GM23248 (cell line): ENCODE results near the gene NMRK1. TPM values are rescaled to one million over a fixed set of nuclear protein-coding genes. Genes with fewer than 3 reads are reported as not detected.

Experiments used
- DNase-seq: peaks from one replicate; pipeline ENCODE4 v3.0.0-alpha.2; 2015
- H2AFZ ChIP-seq: fragments of 200-600 bp; sonication (generic); 2 replicates; pipeline ENCODE4 v1.6.1; 2016; ENCODE audit warnings: antibody characterized with exemption
- H3F3A ChIP-seq: fragments of 200-600 bp; sonication (generic); 2 replicates; pipeline ENCODE4 v1.6.1; 2016; ENCODE audit warnings: mild to moderate bottlenecking, antibody characterized with exemption, mixed run types; ENCODE audit not compliant: insufficient read depth
- H3K27ac ChIP-seq: fragments of 200-600 bp; sonication (generic); 2 replicates; pipeline ENCODE4 v1.5.1; 2016; ENCODE audit warnings: mild to moderate bottlenecking
- H3K27me3 ChIP-seq: fragments of 200-600 bp; sonication (generic); replicated peaks from 2 replicates; pipeline ENCODE4 v1.6.1; 2016; ENCODE audit warnings: mild to moderate bottlenecking; ENCODE audit not compliant: insufficient read depth
- H3K36me3 ChIP-seq: fragments of 200-600 bp; sonication (generic); 2 replicates; pipeline ENCODE4 v1.6.1; 2016; ENCODE audit warnings: low read depth, mild to moderate bottlenecking
- H3K4me1 ChIP-seq: fragments of 200-600 bp; sonication (generic); 2 replicates; pipeline ENCODE4 v1.6.1; 2016; ENCODE audit warnings: mild to moderate bottlenecking; ENCODE audit not compliant: insufficient read depth
- H3K4me2 ChIP-seq: fragments of 200-600 bp; sonication (generic); one replicate; pipeline ENCODE4 v1.6.1; 2016; ENCODE audit warnings: mild to moderate bottlenecking; ENCODE audit not compliant: unreplicated experiment
- H3K4me3 ChIP-seq: fragments of 200-600 bp; sonication (generic); 2 replicates; pipeline ENCODE4 v1.5.1; 2016; ENCODE audit warnings: mild to moderate bottlenecking
- H3K79me2 ChIP-seq: fragments of 200-600 bp; sonication (generic); 2 replicates; pipeline ENCODE4 v1.6.1; 2016; ENCODE audit warnings: mild to moderate bottlenecking; ENCODE audit not compliant: insufficient read depth
- H3K9ac ChIP-seq: fragments of 200-600 bp; sonication (generic); 2 replicates; pipeline ENCODE4 v1.6.1; 2016; ENCODE audit warnings: mild to moderate bottlenecking
- H3K9me2 ChIP-seq: fragments of 200-600 bp; sonication (generic); 2 replicates; pipeline ENCODE4 v1.6.1; 2016; ENCODE audit warnings: mixed run types, mild to moderate bottlenecking, moderate library complexity; ENCODE audit not compliant: insufficient read depth
- H3K9me3 ChIP-seq: fragments of 200-600 bp; sonication (generic); one replicate; pipeline ENCODE4 v1.6.1; 2017; ENCODE audit warnings: low read depth
- H4K20me1 ChIP-seq: fragments of 200-600 bp; sonication (generic); 2 replicates; pipeline ENCODE4 v1.6.0; 2016; ENCODE audit not compliant: insufficient read depth
- EZH2 ChIP-seq: fragments of 200-600 bp; sonication (generic); IDR thresholded peaks from 2 replicates; pipeline ENCODE4 v1.6.1; 2018; ENCODE audit warnings: antibody characterized with exemption, mild to moderate bottlenecking; ENCODE audit not compliant: insufficient read depth, poor library complexity, severe bottlenecking
- EZH2phosphoT487 ChIP-seq: fragments of 200-600 bp; sonication (generic); IDR thresholded peaks from 2 replicates; pipeline ENCODE4 v1.6.1; 2018; ENCODE audit warnings: antibody characterized with exemption, moderate library complexity, mild to moderate bottlenecking, low read depth; ENCODE audit not compliant: insufficient read depth
- WGBS, 2 experiments: methylation state at CpG; one replicate each; pipeline ENCODE4 v1.1.6; 2015 to 2017; ENCODE audit warnings: low lambda C conversion rate in 2 of 2, low coverage in 1 of 2; ENCODE audit errors: missing lambda C conversion rate in 2 of 2; 5-methylcytosine and 5-hydroxymethylcytosine counted together
- in situ Hi-C: fragments of 300-500 bp; cut with MboI; formaldehyde crosslinking; loops from 2 replicates; pipeline ENCODE4 v1.15.0; 2020
- polyA plus RNA-seq: library from polyadenylated mRNA; unstranded; fragments of >200 nt; fragmentation: Nextera tagmentation; extraction: Ambion mirVana; gene quantifications from 2 replicates; pipeline ENCODE4 v1.2.1, GENCODE V29; 2016
- total RNA-seq: library from RNA; depleted of rRNA; stranded (reverse); fragments of >200 nt; shearing (Covaris generic); gene quantifications from 2 replicates; pipeline ENCODE4 v1.2.3, GENCODE V29; 2014

Gene NMRK1
- total and polyA plus RNA-seq, 2 experiments from 2014 or later = 16.6 to 29.2 TPM

- Histone ChIP-seq H3K9me2 (no peaks in the 10 kb centered on the region), H3K27ac (no peak overlapping the region), H3K4me1 (peaks cover 7% of the 10 kb centered on the region), H3K79me2 (peaks cover 96% of the 10 kb centered on the region), H3K4me2 (no peak overlapping the region), H2AFZ (no peak overlapping the region), H3K27me3 (no peaks in the 10 kb centered on the region), H4K20me1 (no peaks in the 10 kb centered on the region), H3F3A (no peaks in the 10 kb centered on the region), H3K9me3 (no peaks in the 10 kb centered on the region), H3K9ac (no peak overlapping the region), H3K4me3 (no peak overlapping the region), H3K36me3 (no peaks in the 10 kb centered on the region)
- no peak for DNase-seq
- TF ChIP-seq EZH2phosphoT487 (no peak), EZH2 (no peak)
- WGBS, 2 experiments = 97 to 99% methylated on average over 6 of the region's 6 CpGs
- in situ Hi-C loops = no loop called here
Observed at GRCh38 chr9:75106857-75107256, 18.9 kb upstream of the NMRK1 start.

- no peaks in the 10 kb centered on the region for H3K27me3 ChIP-seq
- H3K9ac ChIP-seq = no peak overlapping the region
- H3K4me3 ChIP-seq = no peak overlapping the region
- DNase-seq = no peak
- in situ Hi-C loops = no loop called here
- H3K9me3 ChIP-seq = no peaks in the 10 kb centered on the region
- H2AFZ ChIP-seq = no peak overlapping the region
- TF ChIP-seq EZH2 (no peak), EZH2phosphoT487 (no peak)
- H3K9me2 ChIP-seq = no peaks in the 10 kb centered on the region
- H4K20me1 ChIP-seq = no peaks in the 10 kb centered on the region
- H3F3A ChIP-seq = no peaks in the 10 kb centered on the region
- WGBS, 2 experiments = 79 to 86% methylated on average over 2 of the region's 2 CpGs
- peaks cover 96% of the 10 kb centered on the region for H3K79me2 ChIP-seq
- H3K36me3 ChIP-seq = no peaks in the 10 kb centered on the region
- no peak overlapping the region for H3K27ac ChIP-seq
- H3K4me2 ChIP-seq = no peak overlapping the region
- peaks cover 7% of the 10 kb centered on the region for H3K4me1 ChIP-seq
Observed at GRCh38 chr9:75105841-75106240, 17.9 kb upstream of the NMRK1 start.

DNA sequence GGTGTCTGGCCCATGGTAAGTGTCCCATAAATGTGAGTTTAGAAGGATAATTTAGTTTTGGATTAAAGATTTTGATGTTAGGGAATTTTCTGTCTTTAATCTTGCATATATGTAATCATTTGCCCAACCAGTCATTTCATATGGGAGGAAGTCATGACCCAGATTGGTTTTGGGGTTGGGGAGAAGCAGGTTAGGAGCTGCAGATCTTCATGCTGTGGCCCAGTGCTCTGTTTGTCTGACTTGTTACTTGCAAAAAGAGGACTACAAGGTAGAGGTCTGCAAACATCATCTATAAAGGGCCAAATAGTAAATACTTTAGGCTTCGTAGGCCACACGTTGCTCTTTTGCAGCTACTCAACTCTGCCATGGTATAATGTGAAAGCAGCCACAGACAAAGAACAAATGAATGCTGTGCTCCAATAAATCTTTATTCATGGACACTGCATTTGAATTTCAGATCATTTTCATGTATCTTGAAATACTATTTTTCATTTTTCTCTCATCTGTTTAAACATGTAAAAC lies 17.1 kb upstream of the NMRK1 start:
- Histone ChIP-seq H3K9me2 (no peaks in the 10 kb centered on the region), H2AFZ (no peak overlapping the region), H3K4me1 (peaks cover 7% of the 10 kb centered on the region), H3K79me2 (peaks cover 96% of the 10 kb centered on the region), H3K4me2 (no peak overlapping the region), H3K9me3 (no peaks in the 10 kb centered on the region), H4K20me1 (no peaks in the 10 kb centered on the region), H3K27ac (no peak overlapping the region), H3K27me3 (no peaks in the 10 kb centered on the region), H3F3A (no peaks in the 10 kb centered on the region), H3K36me3 (no peaks in the 10 kb centered on the region), H3K4me3 (no peak overlapping the region), H3K9ac (no peak overlapping the region)
- no peak for TF ChIP-seq EZH2phosphoT487
- TF ChIP-seq EZH2 = no peak
- 98% methylated on average over 2 of the region's 2 CpGs for WGBS, 2 experiments
- DNase-seq = no peak
- in situ Hi-C loops = no loop called here

- Histone ChIP-seq H3K36me3 (no peaks in the 10 kb centered on the region), H3K27me3 (no peaks in the 10 kb centered on the region), H3F3A (no peaks in the 10 kb centered on the region), H3K9me3 (no peaks in the 10 kb centered on the region), H3K4me1 (peaks cover 7% of the 10 kb centered on the region), H3K9me2 (no peaks in the 10 kb centered on the region), H3K79me2 (peaks cover 96% of the 10 kb centered on the region), H3K9ac (no peak overlapping the region), H2AFZ (no peak overlapping the region), H3K4me2 (no peak overlapping the region), H3K27ac (no peak overlapping the region), H4K20me1 (no peaks in the 10 kb centered on the region), H3K4me3 (no peak overlapping the region)
- TF ChIP-seq EZH2phosphoT487 (no peak), EZH2 (no peak)
- 60 to 70% methylated on average over 3 of the region's 3 CpGs for WGBS, 2 experiments
- in situ Hi-C loops = no loop called here
- DNase-seq = no peak
Observed at GRCh38 chr9:75104607-75105006, 16.7 kb upstream of the NMRK1 start.

DNA sequence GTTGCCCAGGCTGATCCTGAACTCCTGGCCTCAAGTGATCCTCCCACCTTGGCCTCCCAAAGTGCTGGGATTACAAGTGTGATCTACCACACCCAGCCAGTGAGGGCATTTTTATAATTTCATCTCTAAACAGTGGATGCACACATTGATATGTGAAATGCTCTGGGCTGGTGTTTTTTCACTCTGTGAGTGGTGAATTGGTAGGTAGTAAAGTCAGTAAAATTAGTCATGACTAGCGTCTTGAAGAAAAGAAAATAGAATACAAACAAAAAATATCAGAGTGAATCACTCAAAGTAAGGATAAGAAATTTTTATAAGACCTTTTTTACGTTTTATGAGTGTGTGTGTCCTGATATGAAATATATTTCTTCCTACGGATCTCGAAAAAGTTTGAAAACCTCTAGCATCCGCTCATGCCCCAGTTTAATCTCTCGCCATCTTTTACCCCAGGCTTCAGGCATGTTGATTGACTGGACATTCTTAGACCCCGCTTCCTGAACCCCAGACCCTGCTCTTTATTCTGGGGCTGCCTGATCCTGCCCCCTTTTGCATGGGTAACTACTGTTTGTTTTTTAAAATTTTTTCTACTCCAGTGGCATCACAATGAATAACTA lies 14.3 kb upstream of the NMRK1 start:
- no peaks in the 10 kb centered on the region for H3K4me1 ChIP-seq
- H4K20me1 ChIP-seq = no peaks in the 10 kb centered on the region
- WGBS, 2 experiments = 96 to 97% methylated on average over 7 of the region's 7 CpGs
- no peak overlapping the region for H3K4me2 ChIP-seq
- no peak for TF ChIP-seq EZH2
- peaks cover 100% of the 10 kb centered on the region for H3K79me2 ChIP-seq
- H3F3A ChIP-seq = no peaks in the 10 kb centered on the region
- H3K9me2 ChIP-seq = no peaks in the 10 kb centered on the region
- H3K9me3 ChIP-seq = no peaks in the 10 kb centered on the region
- no peak overlapping the region for H3K4me3 ChIP-seq
- no peak for DNase-seq
- H3K27ac ChIP-seq = no peak overlapping the region
- H3K9ac ChIP-seq = no peak overlapping the region
- in situ Hi-C loops = no loop called here
- no peak overlapping the region for H2AFZ ChIP-seq
- H3K36me3 ChIP-seq = no peaks in the 10 kb centered on the region
- no peaks in the 10 kb centered on the region for H3K27me3 ChIP-seq
